Kidney (tissue), 14 donors: ENCODE measurements around the gene BTBD2. TPM values are rescaled to one million over a fixed set of nuclear protein-coding genes. Genes with fewer than 3 reads are reported as not detected.

Experiments
- DNase-seq, 5 donors: peaks; one replicate each; pipeline ENCODE4 v3.0.0-alpha.2; 2013 to 2020
- FAIRE-seq: peaks from 2 replicates; lab custom pipeline; 2012; peaks lifted over from hg19 to GRCh38; lab: Jason Lieb, UNC
- H3K27ac ChIP-seq, 2 donors: one replicate each; pipeline ENCODE4 v1.7.0; 2013; ENCODE audit warnings: low read depth in 2 of 2, low read length in 2 of 2, inconsistent platforms in 1 of 2
- H3K27me3 ChIP-seq: one replicate; pipeline ENCODE4 v1.7.1; 2013; ENCODE audit warnings: low read length, inconsistent platforms; ENCODE audit not compliant: control insufficient read depth, insufficient read depth
- H3K36me3 ChIP-seq, 3 donors: one replicate each; pipeline versions ENCODE4 v1.7.0 to v1.7.1; 2013; ENCODE audit warnings: low read length in 3 of 3, control low read depth in 1 of 3, inconsistent platforms in 1 of 3; ENCODE audit not compliant: insufficient read depth in 3 of 3, control insufficient read depth in 2 of 3
- H3K4me1 ChIP-seq, 3 donors: one replicate each; pipeline versions ENCODE4 v1.7.0 to v1.7.1; 2013; ENCODE audit warnings: low read length in 3 of 3, inconsistent platforms in 1 of 3, low read depth in 1 of 3; ENCODE audit not compliant: control insufficient read depth in 2 of 3, insufficient read depth in 2 of 3
- H3K4me3 ChIP-seq, 3 donors: one replicate each; pipeline versions ENCODE4 v1.7.0 to v1.8.1; 2013; ENCODE audit warnings: low read length in 3 of 3, control low read depth in 1 of 3, inconsistent platforms in 1 of 3
- H3K9ac ChIP-seq, 3 donors: one replicate each; pipeline versions ENCODE4 v1.7.0 to v1.7.1; 2013; ENCODE audit warnings: low read length in 3 of 3, control low read depth in 1 of 3, inconsistent platforms in 1 of 3
- H3K9me3 ChIP-seq, 3 donors: one replicate each; pipeline versions ENCODE4 v1.7.0 to v1.7.1; 2013; ENCODE audit warnings: low read length in 3 of 3, control low read depth in 1 of 3, inconsistent platforms in 1 of 3; ENCODE audit not compliant: control insufficient read depth in 2 of 3, insufficient read depth in 1 of 3
- CTCF ChIP-seq: IDR thresholded peaks from 3 replicates; pipeline ENCODE4 v1.5.1; 2012; ENCODE audit warnings: mild to moderate bottlenecking, moderate library complexity, borderline replicate concordance; ENCODE audit not compliant: insufficient read depth; ENCODE audit errors: extremely low read depth
- intact Hi-C: fragments of 100-400 bp; cut with DNase I; formaldehyde crosslinking; loops from one replicate; pipeline ENCODE4 v1.11.1; 2022
- polyA plus RNA-seq: library from polyadenylated mRNA; stranded (reverse); fragments of 350-450 nt; fragmentation: Illumina TruSeq; extraction: RNeasy Lipid Tissue Mini Kit (QIAGEN cat#74804); gene quantifications from one replicate; pipeline ENCODE4 v1.2.3, GENCODE V29; 2014; ENCODE audit warnings: low read depth, low replicate concordance; ENCODE audit not compliant: insufficient read depth
- total RNA-seq: library from RNA; stranded (reverse); fragmentation: NEBNext Ultra II Directional; extraction: Animal tissue kit (Norgen Biotek cat#: 25700); gene quantifications from one replicate; pipeline ENCODE4 v1.2.1, GENCODE V29; 2021
- donor health status: control.
- donor health status: control.
- donor health status: control.
- donor health status: control.
- donor health status: control.
- donor health status: DM: yes; HTN: yes; CAD: no.
- donor health status: Normal renal cell carcinoma (clear cell type).

The BTBD2 gene
- total and polyA plus RNA-seq, 2 donors from 2014 or later, result 57.0 to 70.3 TPM

GRCh38 chr19:1938071-1938470 lies 77.4 kb downstream of the BTBD2 start:
- H3K4me3 ChIP-seq, result no peak overlapping the region
- FAIRE-seq, result no peak
- H3K27ac ChIP-seq, result no peak overlapping the region
- peaks cover 0 to 6% (median 0%) of the 10 kb centered on the region in 3 donors for H3K4me1 ChIP-seq
- H3K9ac ChIP-seq, result no peak overlapping the region
- H3K9me3 ChIP-seq, result no peaks in the 10 kb centered on the region
- DNase-seq, result no peak
- H3K27me3 ChIP-seq, result no peaks in the 10 kb centered on the region
- no peaks in the 10 kb centered on the region for H3K36me3 ChIP-seq
- no peak for TF ChIP-seq CTCF
- intact Hi-C loops, result no loop called here

- H3K4me3 ChIP-seq, result no peak overlapping the region
- H3K27ac ChIP-seq, result no peak overlapping the region
- H3K9ac ChIP-seq, result no peak overlapping the region
- H3K9me3 ChIP-seq, result no peaks in the 10 kb centered on the region
- no peak for TF ChIP-seq CTCF
- peaks cover 0 to 2% (median 0%) of the 10 kb centered on the region in 3 donors for H3K4me1 ChIP-seq
- H3K27me3 ChIP-seq, result no peaks in the 10 kb centered on the region
- DNase-seq (no peak), FAIRE-seq (no peak)
- intact Hi-C loops, result no loop called here
- H3K36me3 ChIP-seq, result no peaks in the 10 kb centered on the region
Observed at GRCh38 chr19:1936916-1937610, 78.5 kb downstream of the BTBD2 start.

DNA sequence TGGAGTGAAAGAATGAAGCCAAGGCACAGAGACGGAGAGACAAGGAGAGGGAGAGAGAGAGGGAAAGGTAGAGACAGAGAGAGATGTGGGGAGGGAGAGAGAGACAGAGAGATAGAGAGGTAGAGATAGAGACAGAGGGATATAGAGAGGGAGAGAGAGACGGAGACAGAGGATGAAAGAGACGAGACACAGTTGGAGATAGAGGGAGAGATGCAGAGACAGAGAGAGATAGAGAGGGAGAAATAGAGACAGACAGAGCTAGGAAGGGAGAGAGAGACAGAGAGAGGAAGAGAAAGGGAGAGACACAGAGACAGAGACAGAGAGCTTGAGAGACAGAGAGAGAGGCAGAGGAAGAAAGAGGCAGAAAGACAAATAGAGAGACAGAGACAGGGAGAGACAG lies 79.1 kb downstream of the BTBD2 start:
- FAIRE-seq (no peak), DNase-seq (no peak)
- Histone ChIP-seq H3K9ac (no peak overlapping the region), H3K4me1 (peaks cover 0 to 2% (median 0%) of the 10 kb centered on the region in 3 donors), H3K9me3 (no peaks in the 10 kb centered on the region), H3K4me3 (no peak overlapping the region), H3K27me3 (no peaks in the 10 kb centered on the region), H3K27ac (no peak overlapping the region), H3K36me3 (no peaks in the 10 kb centered on the region)
- no peak for TF ChIP-seq CTCF
- intact Hi-C loops, result no loop called here
